Endometrium (tissue), 2 donors: ENCODE data around the gene C6orf58.

Experiments
- FAIRE-seq: peaks from 2 replicates; lab custom pipeline; 2012; peaks lifted over from hg19 to GRCh38; lab: Jason Lieb, UNC
- donor health status: control.
- donor health status: control.

Gene C6orf58

DNA sequence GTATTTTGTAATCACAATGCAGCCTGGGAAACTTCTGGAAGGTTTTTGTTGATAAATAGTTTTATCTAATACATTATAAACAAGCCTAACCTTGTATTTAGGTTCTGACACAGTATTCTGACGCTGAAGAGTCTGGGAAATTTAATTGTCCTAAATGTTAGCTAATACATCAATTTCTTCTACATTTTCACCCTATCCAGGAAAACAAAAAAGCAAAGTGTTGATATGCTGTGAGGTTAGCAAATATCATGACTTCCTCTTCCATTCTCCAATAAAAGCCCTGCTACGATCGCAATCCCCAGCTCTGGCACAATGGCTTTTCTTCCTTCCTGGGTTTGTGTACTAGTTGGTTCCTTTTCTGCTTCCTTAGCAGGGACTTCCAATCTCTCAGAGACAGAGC is at the start of gene C6orf58:
Gene C6orf58 (plus strand): TSS at position 301 of the 400 bp plus-strand sequence. CDS start 12 bp downstream, at position 313.
- no peak for FAIRE-seq

- FAIRE-seq = no peak
These were observed 44.0 kb upstream of the C6orf58 start for GRCh38 chr6:127533011-127533410.

GRCh38 chr6:127533736-127534135 is 43.2 kb upstream of the C6orf58 start:
- FAIRE-seq = no peak

GRCh38 chr6:127538750-127539264 is 38.2 kb upstream of the C6orf58 start:
- FAIRE-seq = no peak

- FAIRE-seq = peak; percentile 91
These were observed 37.7 kb upstream of the C6orf58 start for GRCh38 chr6:127539272-127539671.

- FAIRE-seq = no peak
These were observed 29.8 kb upstream of the C6orf58 start for GRCh38 chr6:127547215-127547614.

GRCh38 chr6:127547904-127548649 is 28.9 kb upstream of the C6orf58 start:
- FAIRE-seq = no peak

- FAIRE-seq = no peak
These were observed 26.6 kb upstream of the C6orf58 start for GRCh38 chr6:127550403-127550802.

- FAIRE-seq = no peak
These were observed 22.5 kb upstream of the C6orf58 start for GRCh38 chr6:127554435-127555006.

GRCh38 chr6:127561660-127562059 is 15.3 kb upstream of the C6orf58 start:
- FAIRE-seq = no peak

DNA sequence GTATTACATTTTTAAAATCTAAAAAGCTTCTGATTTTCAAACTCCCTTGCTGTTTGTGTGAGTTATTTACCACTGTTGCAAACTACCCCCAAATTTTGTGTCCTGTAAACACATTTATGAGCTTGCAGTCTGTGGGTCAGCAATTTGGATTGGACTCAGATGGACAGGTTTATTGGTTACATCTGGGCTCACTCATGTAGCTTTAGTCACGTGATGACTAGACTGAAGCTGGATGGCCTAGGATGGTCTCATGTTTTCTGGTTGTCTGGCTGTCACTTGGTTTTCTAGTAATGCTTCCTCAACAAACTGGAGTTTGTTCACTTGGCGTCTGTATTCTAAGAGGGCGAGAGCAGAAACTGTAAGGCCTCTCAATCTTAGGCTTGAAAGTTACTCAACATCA is 12.2 kb upstream of the C6orf58 start:
- no peak for FAIRE-seq

DNA sequence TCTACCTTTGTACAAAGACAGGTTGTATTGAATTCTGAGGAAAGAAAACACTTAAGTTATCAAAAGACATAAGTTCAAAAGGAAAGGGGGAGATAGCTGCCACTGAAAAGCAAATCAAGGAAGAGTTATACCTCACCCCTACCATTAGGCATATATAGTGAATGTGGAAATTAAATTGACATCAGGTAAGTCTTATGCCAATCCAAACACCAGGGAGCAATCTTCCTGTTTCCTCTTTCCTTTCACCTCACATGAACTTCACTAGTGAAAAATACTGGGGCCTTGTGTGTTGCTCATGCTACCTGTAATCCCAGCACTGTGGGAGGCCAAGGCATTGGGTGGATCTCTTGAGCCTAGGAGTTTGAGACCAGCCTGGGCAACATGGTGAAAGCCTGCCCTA is 10.9 kb upstream of the C6orf58 start:
- FAIRE-seq = no peak

DNA sequence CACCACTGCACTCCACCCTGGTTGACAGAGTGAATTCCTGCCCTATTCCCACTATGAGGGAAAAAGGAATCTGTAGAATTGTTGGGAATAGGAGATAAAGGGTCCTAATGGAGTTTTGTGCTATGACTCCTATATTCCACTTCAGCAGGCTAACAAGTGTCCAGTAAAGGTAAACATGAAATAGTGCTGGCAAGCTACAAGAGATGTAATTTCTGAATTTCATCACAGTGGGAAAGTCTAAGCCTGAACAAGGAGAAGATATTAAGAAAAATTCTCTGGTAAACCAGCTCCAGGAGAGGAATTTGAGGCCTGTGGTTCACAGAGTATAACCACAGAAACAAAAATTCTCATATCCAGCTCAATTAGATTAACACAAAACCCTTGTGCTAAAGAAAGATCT is 10.3 kb upstream of the C6orf58 start:
- FAIRE-seq = no peak

GRCh38 chr6:127567476-127567875 is 9.5 kb upstream of the C6orf58 start:
- no peak for FAIRE-seq

DNA sequence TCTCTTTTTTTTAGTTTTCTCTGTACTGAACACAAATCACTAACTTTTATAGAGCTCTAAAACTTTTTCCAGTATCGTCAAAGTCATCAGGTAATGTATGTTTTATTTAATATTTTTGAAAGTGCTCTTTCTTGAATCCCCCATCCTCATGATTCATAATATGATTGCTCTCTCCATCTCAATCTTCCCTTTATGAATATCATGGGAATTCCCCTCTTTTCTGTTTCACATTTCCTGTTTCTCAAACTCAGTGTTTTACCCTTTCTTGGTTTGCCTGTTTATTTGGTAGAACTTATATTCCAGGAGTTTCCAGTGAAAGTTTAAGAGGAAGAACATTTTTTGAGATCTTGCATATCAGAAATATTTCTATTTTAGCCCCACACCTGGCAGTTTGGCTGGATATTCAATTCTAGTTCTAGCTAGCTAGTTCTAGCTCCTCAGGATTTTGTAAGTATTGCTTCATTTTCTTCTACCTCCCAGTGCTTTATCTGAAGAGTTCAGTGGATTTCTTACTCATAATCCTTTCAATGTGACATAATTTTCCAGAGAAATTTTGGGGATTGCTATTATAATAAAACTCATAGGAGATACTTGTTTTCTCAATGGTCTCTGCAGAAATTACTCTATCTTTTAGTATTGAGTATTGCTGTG is 6.1 kb upstream of the C6orf58 start:
- no peak for FAIRE-seq

- no peak for FAIRE-seq
These were observed 1.9 kb downstream of the C6orf58 start for GRCh38 chr6:127578900-127579299.

DNA sequence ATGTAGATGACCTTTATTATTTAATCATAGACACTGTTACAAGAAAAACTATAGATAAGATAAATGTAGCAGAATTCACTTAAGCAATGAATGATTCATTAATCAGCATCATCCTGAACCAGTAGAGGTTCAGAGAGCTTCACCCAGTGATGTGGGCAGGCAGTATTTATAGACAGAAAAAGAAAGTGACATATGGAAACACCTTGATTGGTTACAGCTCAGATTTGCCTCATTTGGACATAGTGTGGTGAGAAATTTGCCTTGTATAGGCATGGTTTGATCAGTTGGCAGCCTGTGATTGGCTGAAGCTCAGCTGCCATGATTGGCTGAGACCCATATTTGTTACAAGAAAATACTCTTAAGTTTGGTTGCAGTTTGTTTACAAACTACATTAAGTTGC is 4.6 kb downstream of the C6orf58 start:
- no peak for FAIRE-seq

- FAIRE-seq = no peak
These were observed 5.9 kb downstream of the C6orf58 start for GRCh38 chr6:127582777-127583462.

- no peak for FAIRE-seq
These were observed 8.1 kb downstream of the C6orf58 start for GRCh38 chr6:127585123-127585522.

GRCh38 chr6:127586372-127586771 is 9.4 kb downstream of the C6orf58 start:
- no peak for FAIRE-seq

DNA sequence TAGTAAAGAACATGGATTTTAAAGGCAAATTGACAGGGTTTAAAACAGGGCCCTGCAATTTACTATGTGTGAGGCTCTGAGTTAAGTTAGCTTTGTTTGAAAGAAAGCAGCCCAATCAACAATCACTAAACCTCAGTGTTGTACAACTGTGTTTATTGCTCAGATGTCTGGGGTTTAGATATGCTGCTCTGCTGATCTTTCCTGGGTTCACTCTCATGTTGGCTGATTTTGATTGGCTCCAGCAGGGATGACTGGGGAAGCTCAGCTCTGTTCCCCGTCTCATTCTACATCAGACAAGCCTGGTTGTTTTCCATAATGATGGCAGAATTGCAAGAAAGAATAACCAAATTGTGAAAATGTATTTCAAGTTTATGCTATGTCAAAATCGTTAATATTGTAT is 10.9 kb downstream of the C6orf58 start:
- no peak for FAIRE-seq

DNA sequence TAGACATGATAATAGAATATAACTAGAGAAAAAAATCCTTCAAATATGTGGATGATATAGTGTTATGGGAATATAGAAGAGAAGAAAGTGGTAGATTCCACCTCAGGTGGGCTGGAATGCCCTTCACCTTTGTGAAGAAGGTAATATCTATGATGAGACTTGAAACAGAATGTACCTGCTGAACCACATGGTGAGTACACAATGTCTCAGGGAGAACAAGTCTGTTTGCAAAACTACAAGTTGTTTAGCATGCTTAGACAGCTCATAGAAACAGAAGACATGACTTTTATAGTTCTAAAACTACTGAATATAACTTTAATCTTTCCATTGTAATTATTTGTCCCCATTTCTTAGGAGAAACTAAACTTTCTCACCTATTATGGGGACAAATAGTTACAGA is 12.2 kb downstream of the C6orf58 start:
- FAIRE-seq = no peak

GRCh38 chr6:127590344-127590743 is 13.4 kb downstream of the C6orf58 start:
- no peak for FAIRE-seq
